ENCODE data around the gene CEMIP. TPM values are rescaled to one million over a fixed set of nuclear protein-coding genes. Genes with fewer than 3 reads are reported as not detected.

The CEMIP gene
- total and polyA plus RNA-seq, 2 of the 8 experiments (the other 6 are each of a cell fraction or from before 2014, with no cell fraction given) = 0.11 to 0.60 TPM

DNA sequence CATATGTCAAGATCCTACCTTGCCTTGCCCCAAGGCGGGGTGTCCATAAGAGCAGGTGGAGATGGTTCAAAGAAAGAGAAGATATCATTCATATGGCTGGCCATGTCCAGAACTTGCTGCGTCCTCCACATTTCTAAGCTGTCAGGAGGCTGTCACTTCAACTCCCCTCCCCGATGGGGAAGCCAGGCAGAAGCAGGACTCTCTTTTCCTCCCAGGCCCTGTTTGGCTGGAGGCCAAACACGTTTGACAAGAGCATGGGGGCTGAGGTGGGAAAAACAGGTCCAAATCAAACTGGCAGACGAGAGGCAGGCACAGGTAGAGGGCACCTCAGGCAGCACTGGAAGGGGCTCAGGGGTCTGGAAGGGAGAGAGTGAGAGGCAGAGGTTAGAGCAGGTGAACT is 172.8 kb downstream of the CEMIP start (continued):
- TF ChIP-seq EGR1 (IDR thresholded peaks at IDR 0.05; ENCODE audit: borderline replicate concordance, low read depth, low read length) = no peak
- TF ChIP-seq ASH2L (IDR thresholded peaks at IDR 0.05; ENCODE audit: low read length) = no peak
- TF ChIP-seq CEBPB (IDR thresholded peaks at IDR 0.05; ENCODE audit: low read depth, low read length) = no peak
